Activated CD4-positive, CD25-positive, alpha-beta regulatory T cell treated with anti-CD3 and anti-CD28 coated beads, Interleukin-2, amount 50 U/mL, for 72 hours (primary cell): ENCODE measurements around the gene PLEKHG4.

Source experiments
- DNase-seq: peaks from one replicate; pipeline ENCODE4 v3.0.0; 2021

PLEKHG4 gene

GRCh38 chr16:67265834-67266233, 13.5 kb upstream of the PLEKHG4 start:
- DNase-seq: no peak

GRCh38 chr16:67268136-67268579, 11.2 kb upstream of the PLEKHG4 start:
- no peak for DNase-seq

- no peak for DNase-seq
Observed at GRCh38 chr16:67269766-67270165, 9.6 kb upstream of the PLEKHG4 start.

GRCh38 chr16:67270931-67271338, 8.4 kb upstream of the PLEKHG4 start:
- DNase-seq: no peak

- DNase-seq: no peak
Observed at GRCh38 chr16:67271446-67271845, 7.9 kb upstream of the PLEKHG4 start.

GRCh38 chr16:67275321-67275720, 4.0 kb upstream of the PLEKHG4 start:
- no peak for DNase-seq

GRCh38 chr16:67277294-67277998, 1.9 kb upstream of the PLEKHG4 start:
- no peak for DNase-seq

GRCh38 chr16:67277999-67278772, 1.1 kb upstream of the PLEKHG4 start:
- DNase-seq: peak; percentile 38

- no peak for DNase-seq
Observed at GRCh38 chr16:67278773-67279295, 498 bp upstream of the PLEKHG4 start.

GRCh38 chr16:67280090-67281015, 1.0 kb downstream of the PLEKHG4 start:
- no peak for DNase-seq

- no peak for DNase-seq
Observed at GRCh38 chr16:67281536-67282446, 2.5 kb downstream of the PLEKHG4 start.

GRCh38 chr16:67282447-67282805, 3.1 kb downstream of the PLEKHG4 start:
- no peak for DNase-seq

GRCh38 chr16:67283039-67283825, 3.9 kb downstream of the PLEKHG4 start:
- no peak for DNase-seq

- DNase-seq: no peak
Observed at GRCh38 chr16:67283826-67284555, 4.7 kb downstream of the PLEKHG4 start.

- DNase-seq: no peak
Observed at GRCh38 chr16:67284699-67285646, 5.6 kb downstream of the PLEKHG4 start.

- no peak for DNase-seq
Observed at GRCh38 chr16:67286441-67287235, 7.3 kb downstream of the PLEKHG4 start.

- no peak for DNase-seq
Observed at GRCh38 chr16:67287960-67288359, 8.6 kb downstream of the PLEKHG4 start.

- no peak for DNase-seq
Observed at GRCh38 chr16:67291461-67291860, 12.1 kb downstream of the PLEKHG4 start.
